ENCODE measurements around the gene PSME3. TPM values are rescaled to one million over a fixed set of nuclear protein-coding genes. Genes with fewer than 3 reads are reported as not detected.
"Not testable (repeated sequence)": the region's sequence is repeated elsewhere in the genome, so short reads cannot be mapped to it uniquely, and the experiment has no call there.

PSME3 gene
- total RNA-seq, 1 experiment from 2014 or later = 192 TPM

DNA sequence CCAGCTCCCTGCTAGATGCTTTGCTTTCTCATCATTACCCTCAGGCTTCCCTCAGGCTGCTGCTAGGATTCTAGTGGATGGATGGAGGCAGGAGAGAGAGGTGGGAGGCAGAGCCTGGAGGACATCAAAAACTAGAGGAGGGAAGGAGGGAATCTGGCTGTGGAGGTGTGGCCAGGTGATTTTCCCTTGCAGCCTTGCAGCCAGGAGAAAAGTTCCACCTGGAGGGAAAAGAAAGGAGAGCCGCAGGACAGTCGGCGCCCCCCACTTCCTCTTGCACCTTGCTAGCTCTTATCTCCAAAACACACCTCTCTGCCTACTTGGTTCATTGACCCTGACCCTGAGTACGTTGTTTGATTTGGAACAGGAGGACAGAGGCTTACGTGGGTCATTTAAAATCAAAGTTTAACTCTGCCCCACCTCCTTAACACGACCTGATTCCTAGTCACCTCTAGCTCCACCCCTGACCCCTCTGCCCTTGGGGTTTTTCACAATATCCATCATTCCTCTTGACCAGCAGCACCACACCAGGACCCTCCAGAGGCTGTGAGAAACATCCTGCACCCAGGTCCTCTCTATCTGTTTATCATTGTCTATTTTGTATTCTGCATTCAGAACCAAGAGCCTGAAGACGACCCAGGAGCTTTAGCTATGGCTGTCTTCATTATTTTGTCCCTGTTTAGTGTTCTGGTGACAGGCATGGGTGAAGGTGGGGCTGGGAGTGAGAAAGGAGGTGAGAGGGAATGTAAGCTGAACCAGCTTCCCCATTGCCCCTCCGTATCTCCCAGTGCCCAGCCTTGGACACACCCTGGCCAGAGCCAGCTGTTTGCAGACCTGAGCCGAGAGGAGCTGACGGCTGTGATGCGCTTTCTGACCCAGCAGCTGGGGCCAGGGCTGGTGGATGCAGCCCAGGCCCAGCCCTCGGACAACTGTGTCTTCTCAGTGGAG lies 33.7 kb downstream of the PSME3 start (continued):
- TF ChIP-seq PREB (CRISPR knock-in tag; IDR thresholded peaks at IDR 0.05; ENCODE audit: borderline replicate concordance) = no peak

DNA sequence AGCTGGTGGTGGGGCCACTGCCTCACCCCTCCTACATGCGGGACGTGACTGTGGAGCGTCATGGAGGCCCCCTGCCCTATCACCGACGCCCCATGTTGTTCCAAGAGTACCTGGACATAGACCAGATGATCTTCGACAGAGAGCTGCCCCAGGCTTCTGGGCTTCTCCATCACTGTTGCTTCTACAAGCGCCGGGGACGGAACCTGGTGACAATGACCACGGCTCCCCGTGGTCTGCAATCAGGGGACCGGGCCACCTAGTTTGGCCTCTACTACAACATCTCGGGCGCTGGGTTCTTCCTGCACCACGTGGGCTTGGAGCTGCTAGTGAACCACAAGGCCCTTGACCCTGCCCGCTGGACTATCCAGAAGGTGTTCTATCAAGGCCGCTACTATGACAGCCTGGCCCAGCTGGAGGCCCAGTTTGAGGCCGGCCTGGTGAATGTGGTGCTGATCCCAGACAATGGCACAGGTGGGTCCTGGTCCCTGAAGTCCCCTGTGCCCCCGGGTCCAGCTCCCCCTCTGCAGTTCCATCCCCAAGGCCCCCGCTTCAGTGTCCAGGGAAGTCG lies 34.6 kb downstream of the PSME3 start:
- CTCF ChIA-PET = not testable (repeated sequence)

GRCh38 chr17:42868338-42868737 lies 35.1 kb downstream of the PSME3 start:
- Mint-ChIP-seq H3K4me1 (peaks cover 18% of the 10 kb centered on the region), H3K9me3 (peaks cover 27% of the 10 kb centered on the region), H3K36me3 (peaks cover 12% of the 10 kb centered on the region), H3K27ac (no peak overlapping the region), H3K27me3 (ENCODE audit: low read depth) (peaks cover 9% of the 10 kb centered on the region), H3K4me3 (no peak overlapping the region)
- POLR2A ChIA-PET = no interaction called here
- ATAC-seq (no peak), DNase-seq (ENCODE audit: low spot score) (no peak)
- CTCF ChIA-PET = no interaction called here
- no peak for TF ChIP-seq ATF1 (CRISPR knock-in tag; IDR thresholded peaks at IDR 0.05)
- no peak for TF ChIP-seq RORB (CRISPR knock-in tag; IDR thresholded peaks at IDR 0.05)
- TF ChIP-seq PRRX2 (CRISPR knock-in tag; IDR thresholded peaks at IDR 0.05) = no peak
- TF ChIP-seq MYBL2 (CRISPR knock-in tag; IDR thresholded peaks at IDR 0.05) = no peak
- TF ChIP-seq, protein P1, sequence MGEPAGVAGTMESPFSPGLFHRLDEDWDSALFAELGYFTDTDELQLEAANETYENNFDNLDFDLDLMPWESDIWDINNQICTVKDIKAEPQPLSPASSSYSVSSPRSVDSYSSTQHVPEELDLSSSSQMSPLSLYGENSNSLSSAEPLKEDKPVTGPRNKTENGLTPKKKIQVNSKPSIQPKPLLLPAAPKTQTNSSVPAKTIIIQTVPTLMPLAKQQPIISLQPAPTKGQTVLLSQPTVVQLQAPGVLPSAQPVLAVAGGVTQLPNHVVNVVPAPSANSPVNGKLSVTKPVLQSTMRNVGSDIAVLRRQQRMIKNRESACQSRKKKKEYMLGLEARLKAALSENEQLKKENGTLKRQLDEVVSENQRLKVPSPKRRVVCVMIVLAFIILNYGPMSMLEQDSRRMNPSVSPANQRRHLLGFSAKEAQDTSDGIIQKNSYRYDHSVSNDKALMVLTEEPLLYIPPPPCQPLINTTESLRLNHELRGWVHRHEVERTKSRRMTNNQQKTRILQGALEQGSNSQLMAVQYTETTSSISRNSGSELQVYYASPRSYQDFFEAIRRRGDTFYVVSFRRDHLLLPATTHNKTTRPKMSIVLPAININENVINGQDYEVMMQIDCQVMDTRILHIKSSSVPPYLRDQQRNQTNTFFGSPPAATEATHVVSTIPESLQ (CRISPR knock-in tag; IDR thresholded peaks at IDR 0.05) = no peak
- TF ChIP-seq, protein P2, sequence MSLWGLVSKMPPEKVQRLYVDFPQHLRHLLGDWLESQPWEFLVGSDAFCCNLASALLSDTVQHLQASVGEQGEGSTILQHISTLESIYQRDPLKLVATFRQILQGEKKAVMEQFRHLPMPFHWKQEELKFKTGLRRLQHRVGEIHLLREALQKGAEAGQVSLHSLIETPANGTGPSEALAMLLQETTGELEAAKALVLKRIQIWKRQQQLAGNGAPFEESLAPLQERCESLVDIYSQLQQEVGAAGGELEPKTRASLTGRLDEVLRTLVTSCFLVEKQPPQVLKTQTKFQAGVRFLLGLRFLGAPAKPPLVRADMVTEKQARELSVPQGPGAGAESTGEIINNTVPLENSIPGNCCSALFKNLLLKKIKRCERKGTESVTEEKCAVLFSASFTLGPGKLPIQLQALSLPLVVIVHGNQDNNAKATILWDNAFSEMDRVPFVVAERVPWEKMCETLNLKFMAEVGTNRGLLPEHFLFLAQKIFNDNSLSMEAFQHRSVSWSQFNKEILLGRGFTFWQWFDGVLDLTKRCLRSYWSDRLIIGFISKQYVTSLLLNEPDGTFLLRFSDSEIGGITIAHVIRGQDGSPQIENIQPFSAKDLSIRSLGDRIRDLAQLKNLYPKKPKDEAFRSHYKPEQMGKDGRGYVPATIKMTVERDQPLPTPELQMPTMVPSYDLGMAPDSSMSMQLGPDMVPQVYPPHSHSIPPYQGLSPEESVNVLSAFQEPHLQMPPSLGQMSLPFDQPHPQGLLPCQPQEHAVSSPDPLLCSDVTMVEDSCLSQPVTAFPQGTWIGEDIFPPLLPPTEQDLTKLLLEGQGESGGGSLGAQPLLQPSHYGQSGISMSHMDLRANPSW (CRISPR knock-in tag; conservative IDR thresholded peaks at IDR 0.05; ENCODE audit: low read depth) = no peak
- TF ChIP-seq, protein P3, sequence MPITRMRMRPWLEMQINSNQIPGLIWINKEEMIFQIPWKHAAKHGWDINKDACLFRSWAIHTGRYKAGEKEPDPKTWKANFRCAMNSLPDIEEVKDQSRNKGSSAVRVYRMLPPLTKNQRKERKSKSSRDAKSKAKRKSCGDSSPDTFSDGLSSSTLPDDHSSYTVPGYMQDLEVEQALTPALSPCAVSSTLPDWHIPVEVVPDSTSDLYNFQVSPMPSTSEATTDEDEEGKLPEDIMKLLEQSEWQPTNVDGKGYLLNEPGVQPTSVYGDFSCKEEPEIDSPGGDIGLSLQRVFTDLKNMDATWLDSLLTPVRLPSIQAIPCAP (CRISPR knock-in tag; IDR thresholded peaks at IDR 0.05) = no peak
- no peak for TF ChIP-seq CREB1 (CRISPR knock-in tag; IDR thresholded peaks at IDR 0.05)
- no peak for TF ChIP-seq MXD4 (CRISPR knock-in tag; IDR thresholded peaks at IDR 0.05; ENCODE audit: borderline replicate concordance)
- TF ChIP-seq ZBTB21 (CRISPR knock-in tag; IDR thresholded peaks at IDR 0.05; ENCODE audit: borderline replicate concordance) = no peak
- TF ChIP-seq IRF2 (CRISPR knock-in tag; IDR thresholded peaks at IDR 0.05; ENCODE audit: borderline replicate concordance, low read depth) = no peak
- TF ChIP-seq ZSCAN18 (CRISPR knock-in tag; IDR thresholded peaks at IDR 0.05) = no peak
- no peak for TF ChIP-seq ZNF423 (CRISPR knock-in tag; IDR thresholded peaks at IDR 0.05)
- no peak for TF ChIP-seq JUN (CRISPR knock-in tag; IDR thresholded peaks at IDR 0.05)
- TF ChIP-seq NR1H2 (CRISPR knock-in tag; IDR thresholded peaks at IDR 0.05) = no peak
- no peak for TF ChIP-seq ZNF425 (CRISPR knock-in tag; conservative IDR thresholded peaks at IDR 0.05)
- TF ChIP-seq, protein P4, sequence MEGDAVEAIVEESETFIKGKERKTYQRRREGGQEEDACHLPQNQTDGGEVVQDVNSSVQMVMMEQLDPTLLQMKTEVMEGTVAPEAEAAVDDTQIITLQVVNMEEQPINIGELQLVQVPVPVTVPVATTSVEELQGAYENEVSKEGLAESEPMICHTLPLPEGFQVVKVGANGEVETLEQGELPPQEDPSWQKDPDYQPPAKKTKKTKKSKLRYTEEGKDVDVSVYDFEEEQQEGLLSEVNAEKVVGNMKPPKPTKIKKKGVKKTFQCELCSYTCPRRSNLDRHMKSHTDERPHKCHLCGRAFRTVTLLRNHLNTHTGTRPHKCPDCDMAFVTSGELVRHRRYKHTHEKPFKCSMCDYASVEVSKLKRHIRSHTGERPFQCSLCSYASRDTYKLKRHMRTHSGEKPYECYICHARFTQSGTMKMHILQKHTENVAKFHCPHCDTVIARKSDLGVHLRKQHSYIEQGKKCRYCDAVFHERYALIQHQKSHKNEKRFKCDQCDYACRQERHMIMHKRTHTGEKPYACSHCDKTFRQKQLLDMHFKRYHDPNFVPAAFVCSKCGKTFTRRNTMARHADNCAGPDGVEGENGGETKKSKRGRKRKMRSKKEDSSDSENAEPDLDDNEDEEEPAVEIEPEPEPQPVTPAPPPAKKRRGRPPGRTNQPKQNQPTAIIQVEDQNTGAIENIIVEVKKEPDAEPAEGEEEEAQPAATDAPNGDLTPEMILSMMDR (IDR thresholded peaks at IDR 0.05) = no peak

More for the DNA sequence above, 34.6 kb downstream of the PSME3 start:
- H3K4me3 Mint-ChIP-seq; H3K27ac Mint-ChIP-seq; POLR2A ChIA-PET; H3K27me3 Mint-ChIP-seq (ENCODE audit: low read depth); ATAC-seq; DNase-seq (ENCODE audit: low spot score): not testable (repeated sequence)
- H3K9me3 Mint-ChIP-seq = peaks cover 27% of the 10 kb centered on the region
- peaks cover 18% of the 10 kb centered on the region for H3K4me1 Mint-ChIP-seq
- H3K36me3 Mint-ChIP-seq = peaks cover 12% of the 10 kb centered on the region

Measured in WTC11 (cell line).